Measurements from ENCODE around the gene STAU1.
"Not testable (repeated sequence)": the region's sequence is repeated elsewhere in the genome, so short reads cannot be mapped to it uniquely, and the experiment has no call there.

The STAU1 gene

DNA sequence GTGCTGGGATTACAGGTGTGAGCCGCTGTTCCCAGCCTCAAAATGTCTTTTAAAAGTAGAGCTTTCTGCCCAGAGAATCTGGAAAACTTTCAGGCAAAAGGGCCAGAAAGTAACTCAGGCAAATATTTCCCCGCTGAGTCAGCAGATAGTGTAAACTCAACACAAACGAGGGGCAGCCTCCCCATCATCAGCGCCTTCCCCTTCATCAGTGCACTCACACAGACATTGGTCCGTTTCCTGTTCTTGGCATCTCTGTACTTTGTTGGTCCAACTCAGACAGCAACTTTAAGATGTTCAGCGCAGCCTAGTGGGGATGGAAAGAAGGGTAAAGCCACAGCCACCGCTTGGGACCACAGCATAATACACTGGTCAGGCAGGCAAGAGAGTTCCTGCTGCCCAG lies 72.6 kb downstream of the STAU1 start:
- DNase-seq: no peak

DNA sequence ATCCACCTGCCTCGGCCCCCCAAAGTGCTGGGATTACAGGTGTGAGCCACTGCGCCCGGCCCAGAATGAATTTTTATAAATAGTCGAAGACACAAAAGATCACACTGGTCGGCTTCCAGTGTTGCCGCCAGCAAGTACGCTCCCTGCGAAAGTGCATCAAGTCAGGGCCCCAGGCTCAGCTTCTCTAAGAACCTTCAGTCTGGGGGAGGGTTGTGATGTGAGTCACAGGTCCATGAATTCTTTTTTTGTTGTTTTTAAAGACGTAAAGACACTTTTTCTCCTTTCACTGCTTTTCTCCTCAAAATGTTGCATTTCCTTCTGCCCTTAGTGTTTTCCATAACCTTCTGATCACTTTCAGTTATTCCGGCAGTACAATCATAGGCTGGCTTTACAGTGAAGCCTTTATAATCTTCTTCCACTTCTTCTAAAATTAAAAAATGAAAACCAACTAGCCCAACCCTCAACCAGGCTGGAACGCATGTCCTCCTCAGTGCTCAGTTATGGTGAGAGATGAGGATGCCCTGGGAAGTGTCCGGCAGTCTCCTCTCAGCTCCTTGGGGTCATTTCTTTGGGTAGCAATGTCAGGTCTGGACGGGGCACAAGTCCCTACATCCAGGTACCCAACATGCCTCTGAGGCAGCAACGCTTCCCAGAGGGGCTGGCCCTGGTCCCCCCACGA lies 75.4 kb downstream of the STAU1 start:
- DNase-seq: no peak

DNA sequence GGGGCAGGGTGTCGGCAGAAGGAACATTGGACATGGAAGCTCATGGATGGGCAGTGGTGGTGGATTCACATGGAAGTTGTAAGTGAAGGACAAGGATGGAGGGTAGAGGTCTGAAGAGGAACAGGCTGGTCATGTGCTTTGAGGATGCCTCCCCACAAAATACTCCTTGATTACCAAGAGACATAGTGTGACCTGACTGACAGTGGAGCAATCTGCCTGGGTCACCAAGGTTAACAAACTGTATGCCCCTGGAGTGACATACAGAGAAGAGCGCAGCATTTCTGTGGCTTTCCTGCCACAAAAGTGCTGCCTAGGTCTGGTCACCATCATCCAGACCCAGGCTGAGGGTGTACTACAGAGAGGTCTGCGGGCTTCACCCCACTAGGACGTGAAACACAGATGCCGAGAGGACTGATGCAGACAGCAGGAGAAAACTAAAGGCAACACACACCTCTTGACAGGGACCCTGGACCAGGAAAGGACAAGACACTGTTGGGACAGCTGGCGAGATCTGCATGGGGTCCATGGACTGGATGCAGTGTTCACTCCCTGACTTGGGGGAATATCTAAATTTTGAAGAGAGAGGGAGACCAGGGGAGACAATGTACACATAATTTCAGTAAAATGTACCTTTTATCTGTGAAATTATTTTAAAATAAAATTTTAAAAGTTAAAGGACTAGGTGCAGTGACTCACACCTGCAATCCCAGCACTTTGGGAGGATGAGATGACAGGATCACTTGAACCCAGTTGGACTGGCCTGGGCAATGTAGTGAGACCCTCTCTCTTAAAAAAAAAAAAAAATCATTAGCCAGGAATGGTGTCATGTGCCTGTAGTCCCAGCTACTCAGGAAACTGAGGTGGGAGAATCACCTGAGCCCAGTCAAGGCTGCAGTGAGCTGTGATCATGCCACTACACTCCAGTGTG lies 77.1 kb downstream of the STAU1 start:
- no peak for DNase-seq

DNA sequence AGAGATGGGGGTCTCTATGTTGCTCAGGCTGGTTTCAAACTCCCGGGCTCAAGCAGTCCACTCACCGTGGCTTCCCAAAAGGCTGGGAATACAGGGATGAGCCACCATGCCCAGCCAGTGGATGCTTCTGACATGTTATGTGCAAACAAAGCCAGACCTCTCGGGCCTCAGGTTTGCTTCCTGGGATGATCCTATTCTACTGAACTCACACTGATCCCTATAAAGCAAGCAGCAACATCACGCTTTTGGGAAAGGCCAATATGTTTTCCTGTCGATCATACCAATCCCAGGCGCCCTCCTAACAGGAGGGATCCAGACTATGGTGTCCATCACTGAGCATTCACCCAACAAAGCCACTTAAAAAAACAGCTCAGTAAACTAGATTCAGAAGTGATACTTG lies 81.8 kb downstream of the STAU1 start:
- no peak for DNase-seq

DNA sequence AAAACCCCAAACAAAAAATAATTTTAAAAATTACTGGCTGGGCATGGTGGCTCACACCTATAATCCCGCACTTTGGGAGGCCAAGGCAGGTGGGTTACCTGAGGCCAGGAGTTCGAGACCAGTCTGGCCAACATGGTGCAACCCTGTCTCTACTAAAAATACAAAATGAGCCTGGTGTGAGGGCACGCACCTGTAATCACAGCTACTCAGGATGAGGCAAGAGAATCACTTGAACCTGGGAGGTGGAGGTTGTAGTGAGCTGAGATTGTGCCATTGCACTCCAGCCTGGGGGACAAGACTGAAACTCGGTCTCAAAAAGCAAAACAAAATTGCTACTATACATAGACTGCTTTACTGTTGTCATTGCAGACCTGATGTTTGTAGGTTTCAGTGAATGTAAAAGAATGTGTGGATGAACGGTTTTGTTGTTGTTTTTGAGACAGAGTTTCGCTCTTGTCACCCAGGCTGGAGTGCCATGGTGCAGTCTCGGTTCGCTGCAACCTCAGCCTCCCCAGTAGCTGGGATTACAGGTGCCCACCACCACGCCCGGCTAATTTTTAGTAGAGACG lies 83.1 kb downstream of the STAU1 start:
- not testable (repeated sequence) for DNase-seq

DNA sequence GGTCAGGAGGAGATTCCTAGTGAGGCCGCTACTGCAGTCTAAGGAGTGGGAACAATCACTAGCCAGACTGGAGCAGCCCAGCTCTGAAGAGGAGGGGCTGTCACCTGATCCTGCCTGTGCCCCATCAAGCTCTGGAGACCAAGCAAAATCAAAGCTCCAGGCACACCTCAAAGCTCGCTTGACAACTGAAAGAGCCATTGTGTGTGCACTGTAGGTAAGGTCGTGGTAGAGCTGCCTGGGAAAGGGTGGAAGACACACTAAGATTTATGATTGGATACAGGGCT lies 83.8 kb downstream of the STAU1 start:
- peak in 1 of 2 experiments; percentile 26 for DNase-seq

DNA sequence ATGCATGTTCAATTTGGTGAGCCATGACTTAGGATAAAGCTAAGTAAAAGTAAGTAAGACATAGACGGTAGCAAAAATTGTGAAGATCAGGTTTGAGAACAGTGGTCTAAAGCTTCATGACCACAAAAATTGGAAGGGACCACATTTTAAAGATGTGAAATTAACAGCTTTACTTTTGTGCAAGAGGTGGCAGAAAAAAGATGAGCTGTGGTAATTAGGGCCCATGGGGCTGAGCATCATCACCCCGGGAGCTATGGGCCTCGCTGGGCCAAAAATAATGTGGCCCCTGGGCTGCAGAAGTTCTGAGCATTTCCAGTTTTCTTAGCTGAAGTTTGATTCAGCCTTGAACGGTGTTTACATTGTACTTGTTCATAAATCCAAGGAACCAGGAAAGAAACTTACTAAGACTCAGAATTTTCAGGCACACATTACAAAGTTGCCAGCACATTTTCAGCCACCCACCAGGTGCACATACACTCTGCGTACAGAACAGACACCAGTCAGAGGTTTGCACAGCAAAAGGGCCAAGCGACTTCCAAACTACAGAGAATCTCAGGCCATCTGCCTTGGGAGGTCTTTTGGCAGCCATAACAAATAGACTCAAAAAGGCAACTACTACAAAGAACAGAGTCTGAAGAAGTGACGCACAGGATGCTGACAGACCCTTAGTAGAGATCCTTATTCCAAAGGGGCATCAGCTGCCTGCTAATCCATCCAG lies 84.3 kb downstream of the STAU1 start:
- DNase-seq: no peak

DNA sequence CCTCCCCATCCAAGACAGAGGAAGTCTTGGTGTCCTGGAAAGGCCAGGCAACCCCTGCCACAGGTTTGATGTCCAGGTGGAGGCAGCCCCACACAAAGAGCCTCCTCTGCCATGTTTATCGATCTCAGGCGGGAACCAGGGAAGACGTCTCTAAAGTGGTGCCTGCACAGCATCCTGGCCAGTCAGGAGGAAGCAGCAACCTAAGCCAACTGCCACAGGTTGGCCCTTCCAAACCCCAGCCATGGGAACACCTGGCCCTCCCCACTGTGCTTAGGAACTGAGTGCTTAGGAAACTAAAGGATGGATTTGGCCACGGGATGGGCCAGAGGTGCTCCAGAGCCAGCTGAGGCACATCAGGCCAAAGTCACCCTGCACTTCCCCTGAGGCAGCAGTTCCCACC lies 85.1 kb downstream of the STAU1 start:
- DNase-seq: no peak

DNA sequence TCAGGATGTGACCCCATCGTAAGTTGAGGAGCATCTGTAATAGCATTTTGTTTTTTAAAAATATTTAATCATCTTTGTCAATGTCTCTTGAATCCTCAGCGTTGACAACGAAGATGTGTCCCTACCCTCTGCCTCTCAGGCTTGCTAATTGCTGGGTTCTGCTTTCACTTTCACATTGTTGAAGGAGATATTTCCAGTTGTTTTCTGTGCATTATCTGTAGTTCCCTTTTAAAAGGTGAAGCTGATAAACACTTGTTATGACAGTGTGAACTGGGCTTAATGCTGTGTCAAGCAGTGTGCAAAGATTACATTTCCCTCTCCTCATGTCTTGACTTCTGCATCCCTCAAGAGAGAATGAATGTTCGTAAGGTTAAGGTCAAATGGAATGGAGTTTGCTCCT lies 87.2 kb downstream of the STAU1 start:
- DNase-seq: no peak

DNA sequence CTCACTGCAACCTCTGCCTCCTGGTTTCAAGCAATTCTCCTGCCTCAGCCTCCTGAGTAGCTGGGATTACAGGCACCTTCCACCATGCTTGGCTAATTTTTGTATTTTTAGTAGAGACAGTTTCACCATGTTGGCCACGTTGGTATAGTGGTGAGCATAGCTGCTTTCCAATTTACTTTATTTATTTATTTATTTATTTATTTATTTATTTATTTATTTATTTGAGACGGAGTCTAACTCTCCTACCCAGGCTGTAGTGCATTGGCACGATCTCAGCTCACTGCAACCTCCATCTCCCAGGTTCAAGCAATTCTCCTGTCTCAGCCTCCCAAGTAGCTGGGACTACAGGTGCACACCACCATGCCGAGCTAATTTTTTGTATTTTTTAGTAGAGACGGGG lies 87.8 kb downstream of the STAU1 start:
- not testable (repeated sequence) for DNase-seq

DNA sequence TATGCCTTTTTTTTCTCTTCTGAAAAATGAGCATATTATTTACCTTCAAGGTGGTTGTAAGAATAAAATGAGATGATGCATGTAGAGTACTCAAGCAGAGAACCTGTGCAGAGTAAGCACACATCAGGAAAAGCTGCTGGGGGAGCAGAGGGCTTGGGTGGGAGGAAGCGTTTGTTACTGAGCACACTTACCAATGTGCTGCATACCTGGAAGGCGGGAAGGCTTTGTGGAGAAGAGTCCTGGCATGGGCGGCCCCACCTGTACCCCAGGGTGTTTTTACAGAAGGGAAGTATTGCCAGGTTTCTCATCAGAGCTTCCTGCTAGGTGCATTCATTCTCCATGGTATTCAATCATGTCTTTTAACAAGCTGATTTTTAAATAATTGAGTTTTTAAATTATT lies 89.1 kb downstream of the STAU1 start:
- DNase-seq: no peak

DNA sequence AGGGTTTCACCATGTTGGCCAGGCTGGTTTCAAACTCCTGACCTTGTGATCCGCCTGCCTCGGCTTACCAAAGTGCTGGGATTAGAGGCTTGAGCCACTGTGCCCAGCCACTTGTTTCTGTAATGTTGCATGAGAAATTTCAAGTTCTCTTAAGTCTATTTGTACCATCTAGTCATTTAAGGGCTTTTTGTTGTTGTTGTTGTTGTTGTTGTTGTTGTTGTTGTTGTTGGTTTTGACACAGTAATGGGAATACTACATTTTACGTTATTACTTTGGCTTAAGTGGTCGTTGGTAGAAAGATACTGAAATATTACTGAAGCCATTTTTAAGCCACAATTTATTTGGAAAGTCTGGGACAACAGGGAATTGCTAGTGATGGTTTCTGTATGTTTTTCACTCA lies 90.0 kb downstream of the STAU1 start:
- DNase-seq: no peak

DNA sequence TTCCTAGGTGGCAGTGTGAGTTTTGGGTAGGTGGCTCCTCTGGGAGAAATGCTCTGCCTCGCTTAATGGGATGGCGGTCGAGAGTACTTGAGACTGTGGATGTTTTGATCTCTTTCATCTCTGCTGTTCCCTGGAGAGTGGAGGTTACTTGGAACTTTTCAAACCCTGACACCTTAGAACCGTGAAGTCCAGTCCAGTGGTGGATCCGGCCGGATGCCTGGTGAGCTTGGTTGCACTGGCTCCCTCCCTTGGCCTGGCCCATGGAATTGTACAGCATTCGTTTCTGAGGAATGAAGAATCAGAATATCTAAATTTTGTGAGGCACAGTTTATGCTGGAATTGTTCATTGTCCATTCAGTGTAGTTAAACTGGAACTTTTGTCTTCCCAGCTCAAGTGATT lies 91.0 kb downstream of the STAU1 start:
- no peak for DNase-seq

DNA sequence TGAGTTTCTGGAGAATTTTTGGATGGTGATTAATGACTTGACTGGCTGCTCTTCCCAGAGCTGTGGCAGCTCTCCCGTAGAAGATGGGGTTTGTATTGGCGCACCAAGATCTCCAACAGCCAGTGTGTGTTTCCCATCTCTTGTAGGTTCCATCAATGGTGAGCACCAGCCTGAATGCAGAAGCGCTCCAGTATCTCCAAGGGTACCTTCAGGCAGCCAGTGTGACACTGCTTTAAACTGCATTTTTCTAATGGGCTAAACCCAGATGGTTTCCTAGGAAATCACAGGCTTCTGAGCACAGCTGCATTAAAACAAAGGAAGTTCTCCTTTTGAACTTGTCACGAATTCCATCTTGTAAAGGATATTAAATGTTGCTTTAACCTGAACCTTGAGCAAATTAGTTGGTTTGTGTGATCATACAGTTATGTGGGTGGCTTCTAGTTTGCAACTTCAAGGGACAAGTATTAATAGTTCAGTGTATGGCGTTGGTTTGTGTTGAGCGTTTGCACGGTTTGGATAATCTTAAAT lies 91.9 kb downstream of the STAU1 start:
- DNase-seq: no peak

DNA sequence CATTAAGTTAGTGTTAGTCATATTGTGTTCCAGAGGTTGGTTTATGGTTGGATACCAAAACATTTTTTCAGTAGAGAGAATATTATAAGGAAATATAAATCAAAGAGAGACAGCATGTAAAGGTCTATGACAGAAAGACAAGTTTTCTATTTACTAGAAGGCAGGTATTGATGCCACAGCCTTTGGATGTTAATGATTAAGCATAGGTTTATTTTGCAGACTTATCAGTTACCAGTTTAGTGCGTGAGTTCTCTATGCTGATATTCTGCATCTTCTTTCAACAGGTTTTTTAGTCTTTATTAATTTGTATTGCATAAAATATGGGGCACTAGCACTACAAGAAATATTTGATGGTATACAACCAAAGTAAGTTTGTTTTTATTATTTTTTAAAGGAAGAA lies 96.4 kb downstream of the STAU1 start:
- no peak for DNase-seq

DNA sequence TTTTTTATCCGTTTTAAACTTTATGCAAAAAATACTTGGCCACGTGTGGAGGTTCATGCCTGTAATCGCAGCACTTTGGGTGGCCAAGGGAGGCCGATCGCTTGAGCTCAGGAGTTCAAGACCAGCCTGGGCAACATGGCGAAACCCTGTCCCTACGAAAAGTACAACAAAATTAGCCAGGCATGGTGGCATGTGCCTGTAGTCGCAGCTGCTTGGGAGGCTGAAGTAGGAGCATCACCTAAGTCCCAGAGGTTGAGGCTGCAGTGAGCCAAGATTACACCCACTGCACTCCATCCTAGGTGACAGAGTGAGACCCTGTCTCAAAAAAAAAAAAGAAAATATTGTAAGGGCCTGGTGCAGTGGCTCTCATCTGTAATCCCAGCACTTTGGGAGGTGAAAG lies 97.0 kb downstream of the STAU1 start:
- no peak for DNase-seq

DNA sequence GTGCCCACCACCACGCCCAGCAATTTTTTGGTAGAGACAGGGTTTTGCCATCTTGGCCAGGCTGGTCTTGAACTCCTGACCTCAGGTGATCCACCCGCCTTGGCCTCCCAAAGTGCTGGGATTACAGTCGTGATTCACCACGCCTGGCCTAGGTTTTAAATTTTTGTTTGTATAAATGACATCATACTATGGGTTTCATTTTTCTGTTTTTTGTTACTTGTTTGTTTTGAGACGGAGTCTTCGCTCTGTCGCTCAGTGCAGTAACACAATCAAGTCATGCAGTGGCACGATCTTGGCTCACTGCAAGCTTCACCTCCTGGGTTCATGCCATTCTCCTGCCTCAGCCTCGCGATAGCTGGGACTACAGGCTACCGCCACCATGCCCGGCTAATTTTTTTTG lies 105.8 kb downstream of the STAU1 start:
- DNase-seq: not testable (repeated sequence)

DNA sequence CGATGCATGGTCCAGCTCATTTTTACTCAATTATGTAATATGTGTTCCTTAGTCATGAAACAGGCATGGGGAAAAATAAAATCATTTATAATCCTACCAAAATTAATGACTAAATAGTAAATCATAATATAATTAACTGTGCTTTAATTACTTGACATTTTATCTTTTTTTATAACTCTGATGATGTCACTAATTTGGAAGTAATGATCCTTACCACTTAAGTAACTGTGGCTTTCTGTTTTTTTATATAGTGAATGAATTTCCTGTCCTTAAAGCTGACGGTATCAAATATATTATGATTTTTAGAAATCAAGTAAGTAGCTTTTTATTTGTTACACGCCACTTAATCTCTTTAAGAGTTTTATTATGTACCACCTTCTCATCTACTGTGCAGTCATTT lies 109.8 kb downstream of the STAU1 start:
- DNase-seq: no peak

DNA sequence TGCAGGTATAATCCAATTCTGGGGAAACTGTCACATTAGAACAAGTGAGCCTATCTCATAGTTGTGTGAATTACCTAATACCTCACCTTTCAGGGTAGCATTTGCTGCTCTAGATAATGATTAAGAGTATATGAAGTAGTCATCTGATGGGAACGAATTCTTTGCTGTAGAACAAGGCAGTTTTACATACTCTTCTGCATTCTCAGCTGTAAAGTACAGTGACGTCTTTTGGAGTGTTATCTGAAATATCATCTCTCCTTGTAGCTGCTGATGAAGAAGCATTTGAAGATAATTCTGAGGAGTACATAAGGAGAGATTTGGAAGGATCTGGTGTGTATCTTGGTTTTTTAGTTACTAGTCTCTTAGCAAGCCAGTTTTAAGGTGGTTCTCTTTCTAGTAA lies 113.6 kb downstream of the STAU1 start:
- no peak for DNase-seq
